K562 (cell line): Measurements from ENCODE around the gene ARMH4. TPM values are rescaled to one million over a fixed set of nuclear protein-coding genes. Genes with fewer than 3 reads are reported as not detected.

Experiments
- ATAC-seq: fragments of 200-7000 bp; cut with Tn5 transposase; 3 replicates; pipeline ENCODE4 v1.9.1; 2020; ENCODE audit warnings: moderate library complexity
- BruUV-seq: library from RNA; stranded (reverse); fragments of 400-500 nt; replicated peaks from 2 replicates; lab custom pipeline; 2021; lab: Mats Ljungman, UMichigan
- CTCF ChIA-PET: fragments of 300-600 bp; formaldehyde crosslinking; extraction: SDS; loops from one replicate; lab custom pipeline; 2021; ENCODE audit warnings: low intra/inter-chr PET ratio; lab: Yijun Ruan, JAX
- POLR2A ChIA-PET: fragments of 300-600, 350-650 bp; sonication (Branson Sonifier 250); formaldehyde crosslinking; extraction: SDS; loops from one replicate; lab custom pipeline; 2021; ENCODE audit warnings: antibody characterized with exemption, inconsistent platforms; lab: Yijun Ruan, JAX
- DNase-seq, 4 experiments: peaks; one replicate each; pipeline versions ENCODE4 v3.0.0 to v3.0.0-alpha.2; 2011 to 2018; ENCODE audit warnings: low spot score in 3 of 4, mixed read lengths in 3 of 4; ENCODE audit errors: extremely low read depth in 1 of 4
- FAIRE-seq: peaks from 2 replicates; lab custom pipeline; 2011; peaks lifted over from hg19 to GRCh38; lab: Jason Lieb, UNC
- H2AFZ ChIP-seq: 2 replicates; pipeline ENCODE4 v1.6.0; 2011; ENCODE audit warnings: low read depth, low read length, control low read depth, inconsistent platforms
- H3K27ac ChIP-seq: fragments of 200-600 bp; 3 replicates; pipeline ENCODE4 v1.8.0; 2011; ENCODE audit warnings: low read depth, mild to moderate bottlenecking, control low read depth, inconsistent platforms, low read length, moderate library complexity, mixed read lengths; ENCODE audit errors: extremely low read depth
- H3K27me3 ChIP-seq, 2 experiments: fragments of 300-600 bp in 1 of 2; 2 replicates in 1 of 2; 3 replicates in 1 of 2; pipeline versions ENCODE4 v1.6.0 to v1.8.0; 2011; ENCODE audit warnings: inconsistent platforms in 2 of 2, low read length in 2 of 2, mild to moderate bottlenecking in 1 of 2, mixed read lengths in 1 of 2, moderate library complexity in 1 of 2; ENCODE audit not compliant: control insufficient read depth in 2 of 2, insufficient read depth in 2 of 2
- H3K36me3 ChIP-seq: fragments of 300-600 bp; 3 replicates; pipeline ENCODE4 v1.8.0; 2011; ENCODE audit warnings: mild to moderate bottlenecking, low read length, inconsistent platforms; ENCODE audit not compliant: control insufficient read depth, insufficient read depth
- H3K4me1 ChIP-seq, 2 experiments: fragments of 200-600 bp in 1 of 2; replicated peaks in 1 of 2; 2 replicates in 1 of 2; 3 replicates in 1 of 2; pipeline versions ENCODE4 v1.5.1 to v1.8.0; 2011; ENCODE audit warnings: inconsistent platforms in 2 of 2, low read length in 2 of 2, mild to moderate bottlenecking in 1 of 2, mixed read lengths in 1 of 2, moderate library complexity in 1 of 2; ENCODE audit not compliant: control insufficient read depth in 2 of 2, insufficient read depth in 2 of 2
- H3K4me2 ChIP-seq: 2 replicates; pipeline ENCODE4 v1.6.1; 2011; ENCODE audit warnings: low read length, control low read depth, inconsistent platforms, mixed read lengths; ENCODE audit not compliant: insufficient read depth
- H3K4me3 ChIP-seq: fragments of 200-600 bp; sonication (generic), shearing (Covaris generic); 2 replicates; pipeline ENCODE4 v1.5.1; 2016; ENCODE audit warnings: control low read depth, inconsistent platforms
- H3K79me2 ChIP-seq: fragments of 200-600 bp; 3 replicates; pipeline ENCODE4 v1.8.0; 2011; ENCODE audit warnings: low read length, inconsistent platforms; ENCODE audit not compliant: control insufficient read depth, insufficient read depth
- H3K9ac ChIP-seq, 2 experiments: 2 replicates each; pipeline versions ENCODE4 v1.6.0 to v1.6.1; 2011; ENCODE audit warnings: low read depth in 2 of 2, low read length in 2 of 2, control low read depth in 1 of 2, inconsistent platforms in 1 of 2, mild to moderate bottlenecking in 1 of 2, mixed read lengths in 1 of 2; ENCODE audit not compliant: insufficient read depth in 1 of 2
- H3K9me1 ChIP-seq: one replicate; pipeline ENCODE4 v1.6.0; 2011; ENCODE audit warnings: inconsistent platforms, mild to moderate bottlenecking, low read length, moderate library complexity; ENCODE audit not compliant: control insufficient read depth, insufficient read depth
- H3K9me3 ChIP-seq: replicated peaks from 2 replicates; pipeline ENCODE4 v1.5.1; 2011; ENCODE audit warnings: low read depth, low read length, inconsistent platforms; ENCODE audit not compliant: control insufficient read depth, insufficient read depth
- H4K20me1 ChIP-seq: replicated peaks from 2 replicates; pipeline ENCODE4 v1.6.1; 2011; ENCODE audit warnings: low read length, inconsistent platforms, mixed read lengths; ENCODE audit not compliant: control insufficient read depth, insufficient read depth
- KLF16 ChIP-seq: IDR thresholded peaks from 2 replicates; pipeline ENCODE4 v1.6.1; 2016; ENCODE audit warnings: antibody characterized with exemption
- MCM2 ChIP-seq: fragments of 450-650 bp; IDR thresholded peaks from 2 replicates; pipeline ENCODE4 v1.6.1; 2017; ENCODE audit warnings: low read depth, mild to moderate bottlenecking
- MEF2A ChIP-seq: IDR thresholded peaks from 2 replicates; pipeline ENCODE4 v1.6.1; 2011; ENCODE audit warnings: low read depth, mild to moderate bottlenecking, low read length, moderate library complexity; ENCODE audit not compliant: control insufficient read depth
- MTA1 ChIP-seq: fragments of 450-650 bp; IDR thresholded peaks from 2 replicates; pipeline ENCODE4 v1.6.1; 2017; ENCODE audit warnings: borderline replicate concordance
- MTA2 ChIP-seq: fragments of 450-650 bp; IDR thresholded peaks from 2 replicates; pipeline ENCODE4 v1.6.1; 2016; ENCODE audit warnings: low read depth
- NFRKB ChIP-seq: fragments of 450-650 bp; IDR thresholded peaks from 2 replicates; pipeline ENCODE4 v1.6.1; 2016; ENCODE audit warnings: low read depth
- RBM39 ChIP-seq: fragments of 200-400 bp; formaldehyde crosslinking; optimal IDR thresholded peaks from 2 replicates; pipeline ENCODE3; 2018; ENCODE audit warnings: low read depth, low read length
- SUPT5H ChIP-seq: fragments of 450-650 bp; IDR thresholded peaks from 2 replicates; pipeline ENCODE4 v1.6.1; 2016
- TBL1XR1 ChIP-seq, 2 experiments: IDR thresholded peaks; 2 replicates each; pipeline ENCODE4 v1.6.1; 2012; ENCODE audit warnings: improper control_type of control experiment in 2 of 2, low read length in 2 of 2, mild to moderate bottlenecking in 1 of 2
- ZNF699 ChIP-seq: fragments of 250-450 bp; sonication (Bioruptor Pico); IDR thresholded peaks from 2 replicates; pipeline ENCODE4 v1.8.0; 2021; ENCODE audit warnings: mild to moderate bottlenecking, moderate library complexity; ENCODE audit not compliant: insufficient replicate concordance
- WGBS: fragments of 100-300 bp; shearing (Covaris generic); methylation state at CpG from one replicate; pipeline ENCODE4 v1.1.6; 2016; ENCODE audit warnings: low coverage, mixed read lengths; ENCODE audit not compliant: insufficient coverage; ENCODE audit errors: missing lambda C conversion rate; 5-methylcytosine and 5-hydroxymethylcytosine counted together
- in situ Hi-C: fragments of 300-500 bp; cut with MboI; formaldehyde crosslinking; loops from 4 replicates; pipeline ENCODE4 v1.15.0; 2018; ENCODE audit warnings: inconsistent platforms, mixed read lengths
- intact Hi-C: fragments of 100-400 bp; cut with micrococcal nuclease; formaldehyde crosslinking; loops from 2 replicates; pipeline ENCODE4 v1.14.2; 2022
- polyA plus RNA-seq, 8 experiments: library from polyadenylated mRNA; depleted of rRNA in 4 of 8; stranded (reverse) in 5 of 8; unstranded in 3 of 8; fragments of >200 nt; fragmentation: Nextera tagmentation in 2 of 8; fragmentation: Illumina TruSeq in 1 of 8; extraction: Ambion mirVana in 2 of 8; extraction: Trizol in 1 of 8; gene quantifications; 2 replicates each; pipeline versions ENCODE4 v1.2.1 to v1.2.3, GENCODE V29; 2011 to 2014; ENCODE audit warnings: inconsistent platforms in 1 of 8, missing spikeins in 1 of 8
- total RNA-seq, 7 experiments: library from RNA; depleted of rRNA in 6 of 7; stranded (reverse); fragments of >200 nt in 6 of 7; fragmentation: Illumina TruSeq in 2 of 7; extraction: Trizol in 2 of 7; gene quantifications; 2 replicates each; pipeline versions ENCODE4 v1.2.1 to v1.2.3, GENCODE V29; 2011 to 2021; ENCODE audit warnings: low replicate concordance in 1 of 7

Gene ARMH4
- total and polyA plus RNA-seq, 9 of the 15 experiments (the other 6 are each of a cell fraction or from before 2014, with no cell fraction given), result 0.06 to 0.98 (median 0.07) TPM; not detected in 2

DNA sequence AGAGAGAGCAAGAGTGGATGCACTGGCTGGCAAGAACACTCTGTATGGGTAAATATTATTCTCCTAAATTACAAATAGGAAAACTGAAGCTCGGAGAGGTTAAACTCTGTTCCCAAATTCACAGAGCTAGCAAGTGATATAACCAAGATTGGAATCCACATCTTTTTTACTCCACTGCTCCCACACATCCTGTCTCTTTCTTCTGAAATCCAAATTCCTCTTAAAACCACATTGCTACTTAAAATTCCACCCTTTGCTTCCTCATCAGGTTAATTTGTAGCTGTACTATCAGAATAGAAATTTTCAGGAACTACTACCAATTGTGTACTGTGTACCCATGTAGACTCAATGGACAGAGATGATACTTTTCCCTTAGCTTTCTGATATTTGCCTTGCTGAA is 74.4 kb downstream of the ARMH4 start:
- Histone ChIP-seq H3K4me2 (no peak overlapping the region), H4K20me1 (no peaks in the 10 kb centered on the region), H3K36me3 (no peaks in the 10 kb centered on the region), H3K27me3 (no peaks in the 10 kb centered on the region; a peak in 1 of 5 replicates), H2AFZ (no peak overlapping the region), H3K9me3 (no peaks in the 10 kb centered on the region), H3K4me1 (no peaks in the 10 kb centered on the region; a peak in 1 of 5 replicates), H3K9me1 (no peaks in the 10 kb centered on the region), H3K9ac (no peak overlapping the region), H3K79me2 (no peaks in the 10 kb centered on the region), H3K4me3 (no peak overlapping the region), H3K27ac (no peak overlapping the region)
- TF ChIP-seq NFRKB (no peak), TBL1XR1 (IDR thresholded peaks at IDR 0.05; ENCODE audit: low read length in 2 of 2) (no peak), MEF2A (no peak), MCM2 (no peak), KLF16 (no peak), RBM39 (no peak), MTA1 (no peak), ZNF699 (CRISPR knock-in tag) (no peak), MTA2 (no peak), SUPT5H (no peak)
- FAIRE-seq, result no peak
- ATAC-seq, result no peak
- WGBS, result 0% methylated on average over 1 of the region's 1 CpG
- ChIA-PET CTCF (no interaction called here), POLR2A (interaction anchor here (0.7 kb wide), 1 partner anchor 1279 kb away, joined by 5 read pairs; no protein-coding TSS in a partner anchor)
- no peak for DNase-seq
- in situ Hi-C loops (no loop called here), intact Hi-C loops (no loop called here)
- no TSS peak for BruUV-seq
